Caco-2 (cell line): ENCODE measurements around the gene HOXA7. TPM values are rescaled to one million over a fixed set of nuclear protein-coding genes. Genes with fewer than 3 reads are reported as not detected.

Experiments used
- BruUV-seq: library from RNA; stranded (reverse); fragments of 400-500 nt; replicated peaks from 2 replicates; lab custom pipeline; 2021; lab: Mats Ljungman, UMichigan
- CTCF ChIA-PET: fragments of 300-600 bp; sonication (Branson Sonifier 250); formaldehyde crosslinking; loops from one replicate; lab custom pipeline; 2022; ENCODE audit warnings: antibody characterized with exemption; lab: Charles Lee
- POLR2A ChIA-PET: fragments of 300-600 bp; sonication (Branson Sonifier 250); formaldehyde crosslinking; loops from one replicate; lab custom pipeline; 2022; ENCODE audit warnings: antibody characterized with exemption; lab: Charles Lee
- DNase-seq, 2 experiments: peaks; one replicate each; pipeline versions ENCODE4 v3.0.0 to v3.0.0-alpha.2; 2020 to 2022
- H3K27me3 ChIP-seq: replicated peaks from 2 replicates; pipeline ENCODE4 v1.6.0; 2011; ENCODE audit warnings: low read length; ENCODE audit not compliant: control insufficient read depth, insufficient read depth
- H3K36me3 ChIP-seq: 2 replicates; pipeline ENCODE4 v1.5.1; 2011; ENCODE audit warnings: low read length; ENCODE audit not compliant: control insufficient read depth, insufficient read depth
- H3K4me1 ChIP-seq: fragments of 250-450 bp; sonication (Bioruptor Pico); 2 replicates; pipeline ENCODE4 v1.5.1; 2020; ENCODE audit warnings: mild to moderate bottlenecking
- H3K4me3 ChIP-seq: 2 replicates; pipeline ENCODE4 v1.5.1; 2011; ENCODE audit warnings: low read depth, mild to moderate bottlenecking, control low read depth, low read length
- H3K9me3 ChIP-seq: fragments of 250-450 bp; sonication (Bioruptor Pico); 2 replicates; pipeline ENCODE4 v1.5.1; 2020; ENCODE audit warnings: mild to moderate bottlenecking, moderate library complexity
- H3K27ac Mint-ChIP-seq: one replicate; pipeline ENCODE4 v1.8.0; 2022; ENCODE audit warnings: mixed read lengths; ENCODE audit not compliant: unreplicated experiment
- H3K27me3 Mint-ChIP-seq: one replicate; pipeline ENCODE4 v1.8.0; 2022; ENCODE audit warnings: mixed read lengths; ENCODE audit not compliant: insufficient read depth, unreplicated experiment
- H3K36me3 Mint-ChIP-seq: one replicate; pipeline ENCODE4 v1.8.0; 2022; ENCODE audit warnings: mild to moderate bottlenecking, mixed read lengths; ENCODE audit not compliant: insufficient read depth, unreplicated experiment
- H3K4me1 Mint-ChIP-seq: one replicate; pipeline ENCODE4 v1.8.0; 2022; ENCODE audit warnings: low read depth, mixed read lengths; ENCODE audit not compliant: unreplicated experiment
- H3K4me3 Mint-ChIP-seq: one replicate; pipeline ENCODE4 v1.8.0; 2022; ENCODE audit warnings: mild to moderate bottlenecking, moderate library complexity, mixed read lengths; ENCODE audit not compliant: unreplicated experiment
- H3K9me3 Mint-ChIP-seq: one replicate; pipeline ENCODE4 v1.8.0; 2022; ENCODE audit warnings: mixed read lengths; ENCODE audit not compliant: unreplicated experiment
- CTCF ChIP-seq, 2 experiments: fragments of 200-600 bp in 1 of 2; IDR thresholded peaks; 1 replicate in 1 of 2; 2 replicates in 1 of 2; pipeline versions ENCODE4 v1.5.1 to v1.8.0; 2011 to 2022; ENCODE audit warnings: antibody characterized with exemption in 1 of 2, control low read depth in 1 of 2, inconsistent platforms in 1 of 2, low read depth in 1 of 2, low read length in 1 of 2, mild to moderate bottlenecking in 1 of 2, moderate library complexity in 1 of 2; ENCODE audit not compliant: insufficient read depth in 1 of 2, severe bottlenecking in 1 of 2, unreplicated experiment in 1 of 2
- intact Hi-C: fragments of 100-400 bp; cut with micrococcal nuclease; formaldehyde crosslinking; loops from one replicate; pipeline ENCODE4 v1.10.0; 2022; ENCODE audit not compliant: unreplicated experiment
- total RNA-seq: library from RNA; stranded (reverse); gene quantifications from 2 replicates; pipeline ENCODE4 v1.2.3, GENCODE V29; 2022

The HOXA7 gene
- total RNA-seq, 1 experiment from 2014 or later: 19.9 TPM

- CTCF ChIA-PET: interaction anchor here (1.4 to 2.8 kb wide), 2 partner anchors 9 to 10 kb away, joined by 7 to 12 read pairs; no protein-coding TSS in a partner anchor
- no TSS peak for BruUV-seq
- Mint-ChIP-seq H3K27me3 (no peaks in the 10 kb centered on the region), H3K27ac (no peak overlapping the region), H3K36me3 (peaks cover 16% of the 10 kb centered on the region), H3K9me3 (no peaks in the 10 kb centered on the region), H3K4me3 (peak overlapping the region; percentile 90), H3K4me1 (peaks cover 11% of the 10 kb centered on the region)
- H3K4me3 ChIP-seq: peak overlapping the region; percentile 43; the same call in 1 of the 2 replicates
- H3K4me1 ChIP-seq: peaks cover 12% of the 10 kb centered on the region
- no peak for TF ChIP-seq CTCF (IDR thresholded peaks at IDR 0.05; ENCODE audit: insufficient read depth in 1 of 2, low read depth in 1 of 2, low read length in 1 of 2, severe bottlenecking in 1 of 2, unreplicated experiment in 1 of 2)
- intact Hi-C loops: no loop called here
- no peak for DNase-seq
- no peaks in the 10 kb centered on the region for H3K36me3 ChIP-seq
- POLR2A ChIA-PET: no interaction called here
- H3K27me3 ChIP-seq: peaks cover 2% of the 10 kb centered on the region
- no peaks in the 10 kb centered on the region for H3K9me3 ChIP-seq
Observed at GRCh38 chr7:27170426-27171324, 14.2 kb upstream of the HOXA7 start.

GRCh38 chr7:27169658-27170425, 13.4 kb upstream of the HOXA7 start:
- peaks cover 12% of the 10 kb centered on the region for H3K4me1 ChIP-seq
- peak in 1 of 2 experiments; percentile 51 for DNase-seq
- intact Hi-C loops: loop anchor here (10.0 kb wide), 1 partner anchor 965 kb away; the partner anchor contains the start of genes CBX3 and HNRNPA2B1
- POLR2A ChIA-PET: interaction anchor here (0.6 kb wide), 1 partner anchor 191 kb away, joined by 7 read pairs; no protein-coding TSS in a partner anchor
- TF ChIP-seq CTCF (IDR thresholded peaks at IDR 0.05; ENCODE audit: insufficient read depth in 1 of 2, low read depth in 1 of 2, low read length in 1 of 2, severe bottlenecking in 1 of 2, unreplicated experiment in 1 of 2): no peak
- no peaks in the 10 kb centered on the region for H3K9me3 ChIP-seq
- H3K36me3 ChIP-seq: no peaks in the 10 kb centered on the region
- Mint-ChIP-seq H3K4me3 (peak overlapping the region; percentile 90), H3K9me3 (no peaks in the 10 kb centered on the region), H3K36me3 (peaks cover 16% of the 10 kb centered on the region), H3K27me3 (no peaks in the 10 kb centered on the region), H3K4me1 (peaks cover 11% of the 10 kb centered on the region), H3K27ac (no peak overlapping the region)
- peak overlapping the region; percentile 43 for H3K4me3 ChIP-seq
- H3K27me3 ChIP-seq: peaks cover 2% of the 10 kb centered on the region
- no TSS peak for BruUV-seq
- CTCF ChIA-PET: interaction anchor here (1.4 to 2.8 kb wide), 2 partner anchors 9 to 10 kb away, joined by 7 to 12 read pairs; no protein-coding TSS in a partner anchor
